Rectal smooth muscle tissue (tissue), 1 donor: ENCODE data around the gene CIAO2B.
"Not testable (repeated sequence)": the region's sequence is repeated elsewhere in the genome, so short reads cannot be mapped to it uniquely, and the experiment has no call there.

ENCODE experiments used
- H3K27ac ChIP-seq: one replicate; pipeline ENCODE4 v1.7.0; 2013; ENCODE audit warnings: low read depth, low read length, inconsistent platforms
- H3K27me3 ChIP-seq: one replicate; pipeline ENCODE4 v1.7.0; 2013; ENCODE audit warnings: low read length; ENCODE audit not compliant: control insufficient read depth, insufficient read depth
- H3K36me3 ChIP-seq: one replicate; pipeline ENCODE4 v1.7.0; 2013; ENCODE audit warnings: low read length; ENCODE audit not compliant: control insufficient read depth, insufficient read depth
- H3K4me1 ChIP-seq: one replicate; pipeline ENCODE4 v1.7.0; 2013; ENCODE audit warnings: low read length; ENCODE audit not compliant: control insufficient read depth, insufficient read depth
- H3K4me3 ChIP-seq: one replicate; pipeline ENCODE4 v1.7.0; 2013; ENCODE audit warnings: low read length
- H3K9ac ChIP-seq: one replicate; pipeline ENCODE4 v1.7.0; 2013; ENCODE audit warnings: low read length

Gene CIAO2B

DNA sequence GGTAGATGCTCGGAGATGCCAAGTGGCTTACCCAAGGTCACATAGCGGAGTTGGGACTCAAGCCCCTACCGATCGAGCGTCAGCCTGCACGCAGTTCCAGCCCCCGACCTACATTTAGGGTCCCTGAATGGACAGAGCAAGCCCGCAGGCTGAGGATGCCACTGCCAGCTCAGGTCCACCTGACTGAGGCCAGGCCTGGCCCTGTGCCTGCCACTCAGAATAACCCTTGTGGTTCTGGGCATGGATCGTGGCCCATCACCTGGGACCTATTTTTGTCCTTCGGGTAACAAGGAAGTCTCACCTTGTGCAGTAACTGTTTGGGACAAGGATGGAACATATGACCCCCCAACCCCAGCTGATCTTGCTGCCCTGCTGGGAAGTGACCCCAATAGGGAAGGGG is 32.6 kb downstream of the CIAO2B start:
- Histone ChIP-seq H3K4me1 (peaks cover 55% of the 10 kb centered on the region), H3K36me3 (no peaks in the 10 kb centered on the region), H3K27me3 (no peaks in the 10 kb centered on the region), H3K27ac (peak overlapping the region; percentile 94), H3K4me3 (no peak overlapping the region), H3K9ac (no peak overlapping the region)

DNA sequence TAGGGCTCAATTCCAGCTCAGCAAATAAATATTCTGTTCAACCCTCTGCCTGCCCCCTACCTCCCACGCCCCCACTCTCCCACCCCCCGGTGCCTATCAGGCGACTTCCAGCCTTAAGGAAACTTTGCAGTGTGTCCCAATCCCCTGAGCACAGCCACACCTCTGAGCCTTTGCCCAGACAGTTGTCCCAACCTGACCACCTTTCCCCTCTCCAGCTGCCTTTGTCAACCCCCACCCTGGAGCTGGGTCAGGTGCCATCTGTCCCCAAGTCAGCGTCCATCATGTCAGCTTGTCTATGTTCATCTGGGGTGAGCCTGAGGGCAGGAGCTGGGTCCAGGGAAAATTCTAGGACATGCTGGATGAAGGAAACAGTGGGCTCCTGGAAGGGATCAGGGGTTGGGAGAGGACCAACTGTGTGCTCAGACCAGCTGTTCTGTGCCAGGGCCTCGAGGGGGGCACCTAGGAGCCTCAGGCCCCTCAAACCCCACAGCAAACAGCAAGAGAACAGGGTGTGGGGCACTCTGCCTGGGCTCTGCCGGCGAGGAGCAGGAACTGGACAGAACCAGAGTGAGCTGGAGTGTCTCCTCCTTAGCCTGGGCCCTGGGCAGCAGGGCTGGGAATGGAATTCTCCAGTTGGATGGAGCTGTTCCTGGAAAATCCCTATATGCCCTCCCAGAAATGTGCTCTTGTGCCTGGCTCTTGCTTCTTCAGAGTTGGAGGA is 33.3 kb downstream of the CIAO2B start:
- peak overlapping the region; percentile 94 for H3K27ac ChIP-seq
- no peaks in the 10 kb centered on the region for H3K36me3 ChIP-seq
- no peak overlapping the region for H3K4me3 ChIP-seq
- H3K27me3 ChIP-seq = no peaks in the 10 kb centered on the region
- no peak overlapping the region for H3K9ac ChIP-seq
- H3K4me1 ChIP-seq = peaks cover 55% of the 10 kb centered on the region

DNA sequence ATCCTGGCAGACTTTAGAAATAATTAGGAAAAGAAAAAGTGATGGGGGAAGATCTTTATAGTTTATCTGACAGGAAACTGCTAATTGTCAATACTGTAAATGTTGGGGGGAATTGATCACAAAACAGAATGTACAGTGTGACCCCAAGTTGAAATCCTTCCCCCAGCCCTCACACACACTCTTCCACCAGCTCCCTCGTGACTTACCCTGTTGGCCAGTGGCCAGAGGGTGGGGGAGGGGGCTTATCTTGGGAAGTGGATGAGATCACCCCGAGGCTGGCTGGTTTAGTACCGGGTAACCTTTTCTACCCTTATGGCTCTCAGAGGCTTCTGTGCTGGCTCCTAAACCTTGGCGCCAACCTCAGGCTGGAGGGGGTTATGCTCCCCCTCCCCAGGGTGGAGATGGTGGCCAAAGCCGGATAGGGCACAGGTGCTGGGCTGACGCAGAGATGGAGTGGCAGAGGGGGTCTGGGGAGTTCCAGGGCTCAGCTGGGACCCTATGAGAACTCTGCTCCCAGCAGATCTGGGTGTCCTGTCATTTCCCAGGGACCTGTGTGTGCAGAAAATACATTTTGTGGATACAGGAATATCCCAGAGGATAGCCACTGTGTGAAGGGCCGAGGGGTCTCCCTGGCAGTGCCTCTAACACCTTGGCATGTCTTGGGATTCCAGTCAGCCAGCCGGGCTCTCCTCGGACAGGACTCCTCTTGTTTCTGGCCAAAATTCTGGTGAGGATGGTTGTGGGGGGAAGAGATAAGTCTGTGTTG is 34.1 kb downstream of the CIAO2B start:
- no peak overlapping the region for H3K9ac ChIP-seq
- peak overlapping the region; percentile 3 for H3K4me3 ChIP-seq
- H3K36me3 ChIP-seq = no peaks in the 10 kb centered on the region
- H3K27me3 ChIP-seq = no peaks in the 10 kb centered on the region
- peaks cover 47% of the 10 kb centered on the region for H3K4me1 ChIP-seq
- peak overlapping the region; percentile 94 for H3K27ac ChIP-seq

DNA sequence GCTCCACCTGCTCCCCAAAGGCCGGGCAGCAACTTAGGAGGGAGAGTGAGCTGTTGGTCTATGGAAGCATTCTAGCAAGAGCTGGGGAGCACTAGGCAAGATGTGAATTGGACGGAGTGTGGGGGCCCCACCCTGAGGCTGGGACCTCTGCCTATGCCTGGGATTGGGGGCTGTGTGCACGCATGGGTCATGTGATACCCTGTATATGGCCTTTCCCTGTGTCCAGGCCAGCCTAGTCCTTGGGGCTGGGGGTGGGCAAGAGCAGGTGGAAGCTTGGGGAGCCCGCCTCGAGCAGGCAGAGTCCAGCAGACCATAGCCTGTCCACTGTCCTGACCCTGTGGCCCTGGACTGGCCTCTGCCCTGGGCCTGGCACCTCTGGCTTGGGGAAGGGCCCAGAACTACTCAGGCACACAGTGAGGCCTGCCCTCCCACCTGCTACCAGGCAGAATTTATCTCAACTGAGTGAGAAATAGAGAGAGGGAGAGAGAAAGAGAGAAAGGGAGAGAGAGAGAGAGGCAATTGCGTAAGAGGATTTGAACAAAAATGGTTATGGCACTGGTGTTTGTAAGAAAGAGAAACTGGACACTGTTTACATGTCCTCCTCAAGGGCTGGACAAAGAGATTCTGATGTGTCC is 34.8 kb downstream of the CIAO2B start:
- Histone ChIP-seq H3K27me3 (no peaks in the 10 kb centered on the region), H3K4me1 (peaks cover 42% of the 10 kb centered on the region), H3K9ac (peak overlapping the region; percentile 14), H3K36me3 (no peaks in the 10 kb centered on the region), H3K4me3 (no peak overlapping the region), H3K27ac (peak overlapping the region; percentile 94)

DNA sequence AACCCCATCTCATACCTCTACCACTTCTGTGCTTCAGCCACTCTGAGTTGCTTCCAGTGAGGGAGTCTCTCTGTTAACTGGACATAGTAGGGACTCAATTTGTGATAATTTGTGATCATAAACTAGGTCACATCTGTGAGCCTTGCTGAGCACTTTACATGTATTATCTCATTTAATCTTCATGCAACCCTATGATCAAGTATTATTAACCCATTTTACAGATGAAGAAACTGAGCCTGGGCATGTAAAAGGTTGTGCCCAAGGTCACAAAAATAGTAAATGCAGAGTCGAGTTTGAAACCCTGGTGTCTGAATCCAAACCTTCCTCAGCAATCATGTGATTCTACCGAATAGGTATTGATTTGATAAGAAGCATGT is 35.3 kb downstream of the CIAO2B start:
- Histone ChIP-seq H3K4me1 (peaks cover 37% of the 10 kb centered on the region), H3K27me3 (no peaks in the 10 kb centered on the region), H3K4me3 (no peak overlapping the region), H3K27ac (peak overlapping the region; percentile 94), H3K36me3 (no peaks in the 10 kb centered on the region), H3K9ac (no peak overlapping the region)

DNA sequence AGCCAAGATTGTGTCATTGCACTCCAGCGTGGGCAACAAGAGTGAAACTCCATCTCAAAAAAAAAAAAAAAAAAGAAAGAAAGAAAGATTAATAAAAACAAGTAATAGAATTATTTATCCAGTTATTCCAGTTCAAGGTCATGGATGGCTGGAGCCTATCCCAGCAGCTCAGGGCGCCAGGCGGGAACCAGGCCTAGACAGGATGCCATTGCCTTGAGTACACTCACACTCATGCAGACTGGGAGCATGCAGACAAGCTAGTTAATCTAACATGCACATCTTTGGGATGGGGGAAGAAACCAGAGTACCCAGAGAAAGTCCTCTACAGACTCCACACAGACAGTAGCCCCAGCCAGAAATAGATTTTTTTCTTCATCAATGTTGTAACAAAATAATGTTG is 36.0 kb downstream of the CIAO2B start:
- Histone ChIP-seq H3K27me3 (no peaks in the 10 kb centered on the region), H3K4me1 (peaks cover 30% of the 10 kb centered on the region), H3K27ac (peak overlapping the region; percentile 94), H3K36me3 (no peaks in the 10 kb centered on the region), H3K9ac (no peak overlapping the region), H3K4me3 (no peak overlapping the region)

DNA sequence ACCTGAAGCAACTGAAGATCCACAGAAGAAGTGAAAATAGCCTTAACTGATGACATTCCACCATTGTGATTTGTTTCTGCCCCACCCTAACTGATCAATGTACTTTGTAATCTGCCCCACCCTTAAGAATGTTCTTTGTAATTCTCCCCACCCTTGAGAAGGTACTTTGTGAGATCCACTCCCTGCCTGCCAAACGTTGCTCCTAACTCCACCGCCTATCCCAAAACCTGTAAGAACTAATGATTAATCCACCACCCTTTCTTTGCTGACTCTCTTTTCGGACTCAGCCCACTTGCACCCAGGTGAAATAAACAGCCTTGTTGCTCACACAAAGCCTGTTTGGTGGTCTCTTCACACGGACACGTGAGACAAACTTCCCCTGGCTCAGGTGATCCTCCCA is 37.5 kb downstream of the CIAO2B start:
- H3K36me3 ChIP-seq, H3K9ac ChIP-seq, H3K4me3 ChIP-seq, H3K27me3 ChIP-seq, H3K27ac ChIP-seq: not testable (repeated sequence)
- H3K4me1 ChIP-seq = peaks cover 23% of the 10 kb centered on the region

DNA sequence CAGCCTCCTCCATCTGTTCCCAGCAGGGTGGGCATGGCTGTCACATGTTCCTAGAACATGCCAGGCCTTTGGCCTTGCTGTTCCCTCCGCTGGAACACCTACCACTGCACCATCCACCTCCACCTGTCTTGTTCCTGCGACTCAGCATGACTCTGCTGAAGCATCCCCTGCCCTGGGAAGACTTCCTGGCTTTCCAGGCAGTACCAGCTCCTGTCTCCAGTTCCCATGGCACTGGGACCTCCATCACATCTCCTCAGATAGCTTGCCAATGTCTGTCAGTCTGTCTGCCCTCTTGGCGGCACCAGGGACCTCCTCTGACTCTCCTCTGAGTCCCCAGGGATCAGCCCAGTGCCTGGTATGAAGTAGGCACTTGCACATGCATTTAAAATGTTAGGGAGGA is 38.2 kb downstream of the CIAO2B start:
- Histone ChIP-seq H3K4me3 (no peak overlapping the region), H3K36me3 (no peaks in the 10 kb centered on the region), H3K9ac (no peak overlapping the region), H3K27ac (no peak overlapping the region), H3K27me3 (no peaks in the 10 kb centered on the region), H3K4me1 (peaks cover 18% of the 10 kb centered on the region)

DNA sequence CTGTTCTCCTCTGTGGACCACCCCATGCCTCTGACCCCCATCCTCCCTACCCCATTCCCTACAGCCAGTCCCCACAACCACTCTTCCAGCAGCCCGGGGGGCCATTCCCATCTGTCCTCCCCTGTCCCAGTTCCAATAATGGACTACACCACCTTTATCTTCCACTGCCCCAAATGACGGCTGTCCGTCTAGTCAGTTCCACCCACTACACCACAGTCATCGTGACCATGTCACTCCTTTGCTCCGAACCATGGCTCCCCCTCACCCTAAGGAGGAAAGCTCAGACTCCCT is 38.6 kb downstream of the CIAO2B start:
- Histone ChIP-seq H3K4me3 (no peak overlapping the region), H3K27ac (no peak overlapping the region), H3K9ac (no peak overlapping the region), H3K4me1 (peaks cover 14% of the 10 kb centered on the region), H3K27me3 (no peaks in the 10 kb centered on the region), H3K36me3 (no peaks in the 10 kb centered on the region)

DNA sequence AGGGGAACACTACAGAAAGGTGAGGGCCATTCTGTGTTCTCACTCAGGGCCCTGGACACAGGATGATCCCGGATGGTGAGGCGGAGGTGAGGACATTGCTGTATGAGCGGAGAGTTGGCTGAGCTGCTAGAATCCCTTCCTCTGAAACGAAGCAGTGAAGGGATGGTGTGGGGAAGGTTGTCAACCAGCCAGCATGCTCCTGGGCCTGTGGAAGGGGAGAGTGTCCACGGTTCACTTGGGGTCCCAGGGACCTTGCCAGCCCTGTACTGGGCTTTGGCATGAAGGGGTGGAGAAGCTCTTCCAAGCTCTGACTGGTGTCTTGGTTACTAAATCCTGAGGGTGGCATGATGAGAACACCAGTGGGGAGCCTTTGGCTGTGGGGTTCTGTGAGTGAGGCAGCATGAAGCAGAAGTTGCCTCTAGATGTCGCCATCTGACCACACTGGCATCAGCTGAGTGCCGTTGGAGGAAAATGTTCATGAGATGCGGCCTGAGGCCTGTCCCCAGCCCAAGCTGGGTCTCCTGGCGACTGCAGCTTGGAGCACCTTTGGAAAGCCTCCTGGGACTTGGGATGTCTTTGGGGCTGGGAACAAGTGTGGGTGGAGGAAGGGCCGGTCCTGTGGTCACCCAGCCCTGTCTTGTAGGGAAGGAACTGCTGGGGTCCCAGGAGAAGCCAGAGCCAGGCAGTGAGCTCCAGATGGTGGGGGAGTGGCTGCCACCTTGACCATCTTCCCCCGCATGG is 39.1 kb downstream of the CIAO2B start:
- no peaks in the 10 kb centered on the region for H3K36me3 ChIP-seq
- no peak overlapping the region for H3K4me3 ChIP-seq
- H3K27ac ChIP-seq = no peak overlapping the region
- peaks cover 10% of the 10 kb centered on the region for H3K4me1 ChIP-seq
- no peaks in the 10 kb centered on the region for H3K27me3 ChIP-seq
- no peak overlapping the region for H3K9ac ChIP-seq

DNA sequence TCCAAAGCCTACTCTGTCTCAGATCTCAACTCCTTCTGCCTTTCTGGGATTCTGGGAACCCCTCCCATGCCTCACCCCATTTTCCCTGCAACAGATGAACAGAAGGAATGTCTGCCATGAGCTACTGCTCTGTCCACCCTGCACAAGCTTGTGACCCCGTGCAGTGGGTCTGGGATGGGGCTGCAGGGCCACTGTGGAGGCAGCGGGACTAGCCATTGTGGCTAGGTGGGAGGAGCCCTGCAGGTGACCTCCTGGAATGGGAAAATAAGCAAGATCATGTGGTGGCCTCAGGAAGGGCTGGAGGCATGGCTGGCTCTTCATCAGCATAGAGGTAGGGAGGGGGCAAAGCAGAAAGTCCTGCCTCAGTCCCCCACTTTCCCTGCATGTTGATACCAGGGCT is 40.1 kb downstream of the CIAO2B start:
- no peak overlapping the region for H3K9ac ChIP-seq
- H3K4me3 ChIP-seq = no peak overlapping the region
- H3K27ac ChIP-seq = no peak overlapping the region
- no peaks in the 10 kb centered on the region for H3K27me3 ChIP-seq
- no peaks in the 10 kb centered on the region for H3K36me3 ChIP-seq
- H3K4me1 ChIP-seq = no peaks in the 10 kb centered on the region

DNA sequence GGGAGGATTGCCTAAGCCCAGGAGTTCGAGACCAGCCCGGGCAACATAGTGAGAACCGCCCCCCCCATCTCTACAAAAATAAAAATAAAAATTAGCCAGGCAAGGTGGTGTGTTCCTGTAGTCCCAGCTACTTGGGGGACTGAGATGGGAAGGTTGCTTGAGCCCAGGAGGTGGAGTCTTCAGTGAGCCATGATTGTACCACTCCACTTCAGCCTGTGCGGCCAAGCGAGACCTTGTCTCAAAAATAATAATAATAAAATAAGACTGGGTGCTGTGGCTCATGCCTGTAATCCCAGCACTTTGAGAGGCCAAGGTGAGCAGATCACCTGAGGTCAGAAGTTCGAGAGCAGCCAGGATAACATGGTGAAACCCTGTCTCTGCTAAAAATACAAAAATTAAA is 42.4 kb downstream of the CIAO2B start:
- no peak overlapping the region for H3K27ac ChIP-seq
- no peaks in the 10 kb centered on the region for H3K36me3 ChIP-seq
- H3K9ac ChIP-seq = no peak overlapping the region
- H3K27me3 ChIP-seq = no peaks in the 10 kb centered on the region
- H3K4me1 ChIP-seq = no peaks in the 10 kb centered on the region
- H3K4me3 ChIP-seq = no peak overlapping the region
